Daoy (cell line): ENCODE measurements around the gene NCOA1. TPM values are rescaled to one million over a fixed set of nuclear protein-coding genes. Genes with fewer than 3 reads are reported as not detected.
A peak's percentile ranks its signal among the peaks of the same experiment; 100 is the strongest.
"Not testable (repeated sequence)": the region's sequence is repeated elsewhere in the genome, so short reads cannot be mapped to it uniquely, and the experiment has no call there.

Experiments
- DNase-seq: peaks from one replicate; pipeline ENCODE4 v3.0.0-alpha.2; 2015; ENCODE audit warnings: low read depth
- total RNA-seq: library from RNA; depleted of rRNA; stranded (reverse); fragments of >200 nt; shearing (Covaris generic); gene quantifications from 2 replicates; pipeline ENCODE4 v1.2.3, GENCODE V29; 2014

Gene NCOA1
- total RNA-seq, 1 experiment from 2014 or later = 5.5 TPM

- no peak for DNase-seq
Observed at GRCh38 chr2:24474053-24474452, 17.0 kb upstream of the NCOA1 start.

DNA sequence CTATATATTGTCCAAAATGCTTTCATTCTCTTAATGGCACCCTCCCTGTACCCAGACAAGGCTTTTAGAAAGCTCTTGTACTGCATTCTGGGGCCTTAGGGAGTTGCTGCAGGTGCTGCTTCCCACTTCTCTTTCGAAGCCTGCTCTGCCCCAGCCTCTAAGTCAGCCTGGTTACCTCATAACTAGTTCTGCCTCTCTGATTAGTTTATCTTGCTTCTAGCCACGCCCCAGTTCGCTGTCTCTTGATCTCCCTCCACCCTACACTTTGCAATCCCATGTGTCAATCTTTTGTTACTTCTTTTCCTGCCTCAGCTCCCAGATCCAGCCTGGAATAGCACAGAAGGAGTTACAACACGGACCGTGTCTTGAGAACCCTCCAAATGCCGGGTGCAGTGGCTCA is 13.8 kb upstream of the NCOA1 start:
- DNase-seq = no peak

- DNase-seq = no peak
Observed at GRCh38 chr2:24478243-24478642, 12.8 kb upstream of the NCOA1 start.

DNA sequence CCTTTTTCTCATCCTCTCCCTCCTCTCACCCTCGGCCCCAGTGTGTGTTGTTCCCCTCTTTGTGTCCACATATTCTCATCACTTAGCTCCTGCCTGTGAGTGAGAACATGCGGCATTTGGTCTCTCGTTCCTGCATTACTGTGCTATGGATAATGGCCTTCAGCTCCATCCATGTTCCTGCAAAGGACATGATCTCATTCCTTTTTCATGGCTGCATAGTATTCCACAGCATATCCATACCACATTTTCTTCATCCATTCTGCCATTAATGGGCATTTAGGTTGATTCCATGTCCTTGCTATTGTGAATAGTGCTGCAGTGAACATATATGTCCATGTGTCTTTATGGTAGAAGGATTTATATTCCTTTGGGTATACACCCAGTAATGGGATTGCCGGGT is 10.8 kb upstream of the NCOA1 start:
- DNase-seq = no peak

- DNase-seq = peak; percentile 9
Observed at GRCh38 chr2:24482251-24482971, 8.6 kb upstream of the NCOA1 start.

DNA sequence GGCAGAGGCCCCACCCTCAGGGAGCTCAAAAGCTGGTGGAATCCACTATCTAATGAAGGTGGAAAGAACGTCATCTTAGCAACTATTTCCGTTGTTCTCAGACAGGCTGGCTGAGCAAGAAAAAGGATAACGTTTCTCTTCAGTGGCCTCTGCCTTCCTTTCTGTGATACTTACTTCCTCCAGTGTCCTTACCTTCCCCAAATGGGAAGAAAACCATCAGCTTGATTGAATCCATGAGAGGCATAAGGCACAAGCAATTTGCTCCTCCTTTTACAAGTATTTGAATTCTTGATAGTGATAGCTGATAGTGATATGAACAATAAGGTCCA is 8.1 kb upstream of the NCOA1 start:
- DNase-seq = no peak

DNA sequence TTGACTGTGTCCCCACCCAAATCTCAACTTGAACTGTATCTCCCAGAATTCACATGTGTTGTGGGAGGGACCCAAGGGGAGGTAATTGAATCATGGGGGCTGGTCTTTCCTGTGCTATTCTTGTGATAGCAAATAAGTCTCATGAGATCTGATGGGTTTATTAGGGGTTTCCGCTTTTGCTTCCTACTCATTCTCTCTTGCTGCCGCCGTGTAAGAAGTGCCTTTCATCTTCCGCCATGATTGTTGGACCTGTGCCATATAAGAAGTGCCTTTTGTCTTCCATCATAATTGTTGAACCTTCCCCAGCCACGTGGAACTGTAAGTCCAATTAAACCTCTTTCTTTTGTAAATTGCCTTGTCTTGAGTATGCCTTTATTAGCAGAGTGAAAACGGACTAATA is 6.4 kb upstream of the NCOA1 start:
- DNase-seq = not testable (repeated sequence)

GRCh38 chr2:24485197-24485596 is 5.9 kb upstream of the NCOA1 start:
- DNase-seq = no peak

DNA sequence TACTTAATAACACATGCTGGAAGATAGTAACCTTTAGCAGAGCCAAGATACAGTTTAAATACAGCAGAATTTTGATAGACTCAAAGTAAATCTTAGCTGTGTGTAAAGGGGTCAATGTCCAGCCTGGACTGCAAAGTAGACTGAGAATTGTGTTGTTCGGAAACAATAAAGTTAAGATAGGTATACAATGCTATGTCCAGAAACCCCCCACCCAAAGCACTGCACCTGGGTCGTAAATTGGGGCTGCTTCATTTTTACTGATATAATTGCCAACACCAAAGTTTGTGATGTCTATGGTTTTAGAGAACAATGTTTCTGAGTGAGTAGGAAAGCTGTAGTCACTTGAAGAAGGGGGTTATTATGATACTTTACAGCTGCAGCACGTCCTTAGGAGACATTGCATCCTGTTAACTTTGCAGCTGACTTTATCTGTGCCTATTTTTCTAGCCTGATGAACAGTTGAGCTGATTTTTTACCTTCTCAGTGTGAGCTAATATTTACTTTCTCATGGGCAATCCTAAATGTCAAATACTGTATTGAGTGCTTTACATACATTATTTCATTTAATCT is 4.3 kb upstream of the NCOA1 start:
- DNase-seq = no peak

- no peak for DNase-seq
Observed at GRCh38 chr2:24489465-24490180, 1.4 kb upstream of the NCOA1 start.

GRCh38 chr2:24490181-24490689 is 819 bp upstream of the NCOA1 start:
- peak; percentile 79 for DNase-seq

DNA sequence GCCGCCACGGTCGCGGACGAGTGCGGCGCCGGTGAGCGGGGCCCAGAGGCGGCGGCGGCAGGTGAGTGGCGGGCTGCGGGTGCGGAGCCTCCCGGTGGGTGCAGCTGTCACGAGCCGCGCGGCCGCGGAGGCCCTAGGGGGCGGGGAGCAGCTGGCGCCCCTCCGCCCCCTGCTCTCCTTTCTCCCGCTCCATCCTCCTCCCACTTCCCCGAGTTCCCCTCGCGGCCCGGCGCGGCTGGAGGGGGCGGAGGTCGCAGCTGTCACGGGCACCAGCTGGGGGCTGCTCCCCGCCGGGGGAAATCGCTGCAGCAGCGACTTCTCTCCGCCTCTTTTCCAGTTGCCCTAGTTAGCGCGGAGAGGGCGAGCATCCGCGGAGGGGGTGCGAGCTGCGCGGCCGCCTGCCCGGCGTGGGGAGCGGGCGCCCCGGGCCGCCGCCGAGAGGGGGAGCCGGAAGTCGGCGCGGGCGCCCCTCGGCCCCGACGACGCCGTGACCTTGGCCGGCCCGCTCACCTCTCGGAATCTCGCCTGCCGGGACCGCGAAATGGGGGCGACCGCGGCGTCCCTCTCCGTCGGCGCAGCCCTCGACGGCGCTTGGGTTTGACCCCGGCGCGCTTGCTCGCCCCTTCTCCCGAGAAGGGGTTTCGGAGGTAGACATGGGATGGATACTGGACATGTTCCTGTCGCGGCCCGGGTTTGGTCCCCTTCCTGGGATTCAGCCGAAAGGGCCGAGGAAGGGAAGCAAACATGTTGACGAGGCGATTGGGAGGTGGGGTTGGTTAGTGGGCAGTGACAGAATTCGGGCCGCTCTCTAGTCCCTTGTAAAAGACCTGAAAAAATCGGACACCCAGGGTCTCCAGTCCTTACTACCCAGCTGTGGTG is 727 bp downstream of the NCOA1 start:
- DNase-seq = peak; percentile 51

DNA sequence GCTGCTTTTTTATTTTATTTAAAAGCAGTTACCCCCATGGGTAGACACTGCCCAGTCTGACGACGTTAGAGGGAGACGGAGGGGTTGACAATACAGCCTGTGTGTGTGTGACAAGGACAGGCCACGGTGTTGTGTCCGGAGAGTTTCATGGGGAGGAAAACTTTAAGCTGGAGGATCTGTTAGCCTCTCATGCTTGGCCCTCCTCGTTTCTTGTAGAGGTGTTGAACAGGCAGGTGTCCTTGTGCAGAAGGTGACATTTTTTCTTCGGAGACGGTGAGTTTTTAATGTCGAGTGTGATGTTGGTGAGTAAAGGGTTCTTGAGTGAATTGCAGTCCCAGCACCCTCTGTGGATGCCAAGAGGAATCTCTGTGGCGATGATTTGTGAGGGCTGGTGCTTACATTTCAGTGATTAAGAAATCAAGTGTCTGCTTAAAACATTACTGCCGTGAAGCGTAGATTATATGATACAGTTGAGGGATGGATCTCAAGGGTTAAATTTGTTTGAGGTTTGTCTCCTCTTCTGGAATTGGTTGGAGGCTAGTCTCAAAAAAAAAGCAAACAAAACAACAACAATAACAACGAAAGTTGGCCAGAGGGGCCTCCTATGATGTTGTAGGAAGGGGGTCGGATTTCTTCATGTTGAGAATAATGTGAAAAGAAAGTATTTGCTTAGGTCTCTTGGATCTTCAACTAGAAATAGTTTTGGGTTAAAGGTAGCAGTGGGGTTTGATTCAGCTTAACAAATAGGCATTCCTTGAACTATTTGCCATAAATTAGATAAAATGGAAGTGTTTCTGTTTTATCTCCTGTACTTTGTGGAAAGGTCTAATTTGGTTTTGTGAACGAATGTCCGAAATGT is 1.6 kb downstream of the NCOA1 start:
- DNase-seq = peak; percentile 17

- DNase-seq = no peak
Observed at GRCh38 chr2:24493713-24494112, 2.7 kb downstream of the NCOA1 start.

GRCh38 chr2:24494410-24494809 is 3.4 kb downstream of the NCOA1 start:
- no peak for DNase-seq

DNA sequence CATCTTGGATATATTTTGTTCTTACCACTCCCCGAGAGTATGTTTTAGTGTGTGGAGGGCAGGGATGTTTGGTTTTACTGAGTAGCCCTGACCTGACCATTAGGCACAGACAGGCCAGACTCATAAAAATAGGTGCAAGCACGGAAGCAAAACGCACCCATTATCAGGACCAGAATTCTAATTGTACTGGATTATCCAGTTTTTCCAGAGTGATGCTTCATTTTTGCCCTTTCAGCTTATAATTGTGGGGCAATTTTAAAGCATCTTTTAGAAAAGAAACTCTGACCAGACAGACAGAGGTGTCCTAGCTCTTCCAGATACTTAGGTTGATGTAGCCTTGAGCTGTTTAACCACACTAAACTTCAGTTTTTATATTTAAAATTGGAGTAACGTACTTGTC is 4.4 kb downstream of the NCOA1 start:
- no peak for DNase-seq

GRCh38 chr2:24496959-24497358 is 5.9 kb downstream of the NCOA1 start:
- DNase-seq = no peak

- DNase-seq = no peak
Observed at GRCh38 chr2:24497685-24498084, 6.6 kb downstream of the NCOA1 start.

DNA sequence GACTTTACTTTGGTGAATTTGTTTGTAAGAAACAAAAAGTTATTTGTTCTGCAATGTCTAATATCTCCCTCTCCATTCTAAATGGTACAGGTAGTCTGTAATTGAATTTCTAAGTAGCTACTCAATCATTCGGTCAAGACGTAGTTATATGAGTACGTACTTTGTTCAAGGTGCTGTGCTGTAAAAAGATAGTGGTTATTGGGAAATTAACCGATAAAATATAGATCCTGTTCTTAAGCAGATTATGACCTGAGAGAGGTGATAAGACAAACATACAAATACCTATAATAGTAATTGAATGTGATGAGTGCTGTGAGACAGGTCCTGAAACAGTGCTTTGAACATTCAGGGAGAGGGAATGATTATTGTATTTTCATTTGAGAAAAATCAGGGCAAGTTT is 7.1 kb downstream of the NCOA1 start:
- DNase-seq = no peak

- DNase-seq = no peak
Observed at GRCh38 chr2:24501813-24502212, 10.8 kb downstream of the NCOA1 start.
